Activated T-cell treated with anti-CD3 and anti-CD28 coated beads, Interleukin-2, amount 50 U/mL, for 72 hours (primary cell): ENCODE measurements around the gene PPT1. TPM values are rescaled to one million over a fixed set of nuclear protein-coding genes. Genes with fewer than 3 reads are reported as not detected.

Experiments used
- ATAC-seq, 2 donors: fragments of 150-1000 bp; cut with Tn5 transposase; replicated peaks in 1 of 2; 2 replicates each; pipeline ENCODE4 v1.10.0; 2021; ENCODE audit warnings: moderate library complexity in 2 of 2, mild to moderate bottlenecking in 1 of 2
- DNase-seq, 2 donors: peaks; one replicate each; pipeline ENCODE4 v3.0.0; 2021 to 2022; ENCODE audit warnings: mixed read lengths in 1 of 2
- H3K27ac Mint-ChIP-seq: one replicate; pipeline ENCODE4 v1.8.0; 2022; ENCODE audit warnings: mild to moderate bottlenecking, moderate library complexity, mixed read lengths
- H3K27me3 Mint-ChIP-seq: one replicate; pipeline ENCODE4 v1.8.0; 2022; ENCODE audit warnings: low read depth, mixed read lengths
- H3K36me3 Mint-ChIP-seq, 2 donors: one replicate each; pipeline ENCODE4 v1.8.0; 2022; ENCODE audit warnings: mixed read lengths in 2 of 2, mild to moderate bottlenecking in 1 of 2; ENCODE audit not compliant: insufficient read depth in 2 of 2
- H3K4me1 Mint-ChIP-seq: one replicate; pipeline ENCODE4 v1.8.0; 2022; ENCODE audit warnings: low read depth, mixed read lengths
- H3K4me3 Mint-ChIP-seq, 2 donors: one replicate each; pipeline ENCODE4 v1.8.0; 2022; ENCODE audit warnings: mild to moderate bottlenecking in 2 of 2, mixed read lengths in 2 of 2, moderate library complexity in 2 of 2
- H3K9me3 Mint-ChIP-seq, 2 donors: one replicate each; pipeline ENCODE4 v1.8.0; 2022; ENCODE audit warnings: mixed read lengths in 2 of 2
- total RNA-seq, 2 donors: library from RNA; stranded (reverse); gene quantifications; one replicate each; pipeline ENCODE4 v1.2.3, GENCODE V29; 2022

The PPT1 gene
- total RNA-seq, 2 donors from 2014 or later, result 52.6 to 53.2 TPM

DNA sequence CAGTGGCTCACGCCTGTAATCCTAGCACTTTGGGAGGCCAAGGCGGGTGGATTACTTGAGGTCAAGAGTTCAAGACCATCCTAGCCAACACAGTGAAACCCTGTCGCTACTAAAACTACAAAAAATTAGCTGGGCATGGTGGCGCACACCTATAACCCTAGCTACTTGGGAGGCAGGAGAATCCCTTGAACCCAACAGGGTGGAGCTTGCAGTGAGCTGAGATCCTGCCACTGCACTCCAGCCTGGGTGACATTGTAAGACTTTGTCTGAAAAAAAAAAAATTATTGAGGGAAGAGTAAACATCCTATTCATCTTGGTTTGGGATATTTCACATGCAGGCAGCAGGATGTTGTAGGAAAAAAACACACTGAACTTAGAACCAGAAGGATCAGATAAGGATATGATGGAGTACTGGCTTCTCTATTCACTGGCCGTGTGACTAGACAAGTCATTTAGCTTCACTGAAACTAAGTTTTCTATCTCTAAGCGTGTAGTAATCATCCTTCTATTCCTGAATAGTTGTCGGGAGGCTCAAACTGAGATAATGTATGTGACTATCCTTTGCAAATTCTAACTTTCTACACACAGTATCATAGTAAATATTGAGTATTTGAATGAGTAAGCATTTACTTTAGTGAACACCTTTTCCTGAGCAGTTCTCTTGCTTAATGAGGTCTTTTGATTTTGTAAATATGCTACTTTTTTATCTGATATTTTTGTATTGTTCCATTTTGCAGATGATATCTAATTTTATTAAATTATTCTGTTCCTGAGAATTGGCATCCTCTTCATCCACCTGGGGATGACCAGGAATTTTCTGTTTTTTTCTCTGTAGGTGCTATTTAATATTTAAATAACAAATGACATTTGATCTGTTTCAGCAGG lies 38.4 kb downstream of the PPT1 start:
- ATAC-seq (peak; percentile 47 to 60), DNase-seq (no peak)
- H3K9me3 Mint-ChIP-seq, result no peaks in the 10 kb centered on the region
- H3K27me3 Mint-ChIP-seq, result no peaks in the 10 kb centered on the region
- peaks cover 6 to 38% of the 10 kb centered on the region in 2 donors for H3K36me3 Mint-ChIP-seq
- peak overlapping the region; percentile 54 to 83 for H3K4me3 Mint-ChIP-seq
- H3K27ac Mint-ChIP-seq, result peak overlapping the region; percentile 96
- peaks cover 87% of the 10 kb centered on the region for H3K4me1 Mint-ChIP-seq

DNA sequence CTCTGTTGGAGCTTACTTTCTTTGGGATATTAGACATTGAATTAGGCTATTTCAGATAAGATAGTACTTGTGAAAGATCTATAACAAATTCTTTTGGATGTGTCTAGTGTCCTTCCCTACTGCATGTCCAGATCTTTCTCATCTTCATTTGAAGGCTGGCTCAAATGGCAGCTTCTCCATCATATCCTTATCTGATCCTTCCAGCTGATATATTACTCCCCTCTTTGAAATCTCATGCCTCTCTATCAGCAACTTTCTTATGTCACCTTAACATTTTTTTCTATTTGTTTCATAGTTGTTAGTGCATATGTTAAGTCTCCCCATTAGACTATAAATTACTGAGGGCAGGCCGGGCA lies 39.0 kb downstream of the PPT1 start:
- H3K27ac Mint-ChIP-seq, result peak overlapping the region; percentile 96
- peaks cover 85% of the 10 kb centered on the region for H3K4me1 Mint-ChIP-seq
- H3K4me3 Mint-ChIP-seq, result peak overlapping the region; percentile 34 to 83
- DNase-seq (no peak), ATAC-seq (no peak)
- H3K9me3 Mint-ChIP-seq, result no peaks in the 10 kb centered on the region
- H3K36me3 Mint-ChIP-seq, result peaks cover 4 to 35% of the 10 kb centered on the region in 2 donors
- no peaks in the 10 kb centered on the region for H3K27me3 Mint-ChIP-seq

DNA sequence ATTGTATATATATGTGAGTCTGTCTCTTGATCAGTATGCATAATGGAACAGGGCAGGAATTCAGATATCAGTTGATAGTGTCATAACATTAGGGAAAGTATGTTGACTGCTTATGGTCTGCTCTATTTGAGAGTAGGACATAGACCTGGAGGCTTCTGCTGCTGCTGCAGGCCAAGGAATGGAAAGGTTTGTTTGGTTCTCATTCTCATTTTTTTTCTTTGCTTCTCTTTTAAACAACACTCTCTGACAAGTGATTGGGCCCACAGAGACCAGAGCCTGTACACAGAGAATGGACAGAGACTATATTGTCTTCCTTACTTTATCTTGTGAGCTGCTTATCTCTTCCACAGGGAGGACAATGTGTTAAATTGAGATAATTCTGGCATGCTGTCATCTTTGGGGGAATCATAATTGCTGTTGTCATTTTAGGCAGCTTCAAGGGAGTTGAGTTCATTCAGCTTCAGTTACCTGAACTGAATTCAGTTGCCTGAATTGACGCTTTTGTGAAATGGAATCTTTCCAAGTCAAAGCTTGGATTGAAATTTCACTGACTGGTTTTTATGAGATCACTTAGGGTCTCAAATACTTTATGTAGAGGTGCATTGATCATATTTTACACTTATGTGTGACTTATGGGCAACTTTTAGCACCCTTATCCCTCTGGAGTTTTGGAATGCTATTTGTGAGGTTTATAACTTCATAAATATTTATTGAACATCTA lies 39.6 kb downstream of the PPT1 start:
- DNase-seq (no peak), ATAC-seq (no peak)
- Mint-ChIP-seq H3K27ac (peak overlapping the region; percentile 96), H3K36me3 (peaks cover 4 to 35% of the 10 kb centered on the region in 2 donors), H3K4me3 (peak overlapping the region in 1 of 2 donors; percentile 19), H3K4me1 (peaks cover 90% of the 10 kb centered on the region), H3K9me3 (no peaks in the 10 kb centered on the region), H3K27me3 (no peaks in the 10 kb centered on the region)

DNA sequence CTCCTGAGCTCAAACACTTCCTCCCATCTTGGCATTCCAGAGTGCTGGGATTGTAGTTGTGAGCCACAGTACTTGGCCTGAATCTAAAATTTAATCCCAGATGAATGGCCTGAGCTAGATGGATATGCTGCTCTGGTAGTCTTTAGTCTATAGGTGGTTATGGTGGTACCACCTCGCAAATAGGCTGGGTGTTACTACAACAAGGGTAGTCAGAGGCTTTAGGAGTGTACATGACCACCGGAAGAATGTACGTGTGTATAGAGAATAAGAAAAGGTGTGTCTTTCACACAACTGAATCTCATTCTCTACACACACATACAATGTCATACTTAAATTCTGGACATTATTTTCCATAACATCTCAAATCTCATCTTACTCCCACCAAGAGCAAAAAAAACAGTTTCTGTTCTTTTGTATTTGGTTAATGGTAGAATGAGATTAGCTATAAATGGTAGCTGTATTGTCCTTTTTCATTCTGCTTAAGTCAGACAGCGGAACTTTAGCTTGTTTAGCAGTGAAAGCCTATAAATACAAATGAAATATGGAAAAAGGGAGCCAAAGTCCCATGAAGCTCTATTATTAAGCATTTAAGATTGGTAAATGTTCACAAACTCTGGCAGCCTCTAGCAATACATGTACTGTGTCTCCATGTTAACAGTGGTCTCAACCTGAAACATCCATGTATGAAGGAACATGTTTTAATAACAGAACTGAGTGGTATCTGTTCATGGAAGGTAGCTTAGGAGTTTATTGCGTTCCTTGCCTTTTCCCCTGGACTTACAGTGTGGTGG lies 40.3 kb downstream of the PPT1 start:
- peak overlapping the region in 1 of 2 donors; percentile 1 for H3K4me3 Mint-ChIP-seq
- no peaks in the 10 kb centered on the region for H3K27me3 Mint-ChIP-seq
- peaks cover 92% of the 10 kb centered on the region for H3K4me1 Mint-ChIP-seq
- no peaks in the 10 kb centered on the region for H3K9me3 Mint-ChIP-seq
- H3K36me3 Mint-ChIP-seq, result peaks cover 4 to 32% of the 10 kb centered on the region in 2 donors
- peak overlapping the region; percentile 96 for H3K27ac Mint-ChIP-seq
- no peak for ATAC-seq
- DNase-seq, result no peak

DNA sequence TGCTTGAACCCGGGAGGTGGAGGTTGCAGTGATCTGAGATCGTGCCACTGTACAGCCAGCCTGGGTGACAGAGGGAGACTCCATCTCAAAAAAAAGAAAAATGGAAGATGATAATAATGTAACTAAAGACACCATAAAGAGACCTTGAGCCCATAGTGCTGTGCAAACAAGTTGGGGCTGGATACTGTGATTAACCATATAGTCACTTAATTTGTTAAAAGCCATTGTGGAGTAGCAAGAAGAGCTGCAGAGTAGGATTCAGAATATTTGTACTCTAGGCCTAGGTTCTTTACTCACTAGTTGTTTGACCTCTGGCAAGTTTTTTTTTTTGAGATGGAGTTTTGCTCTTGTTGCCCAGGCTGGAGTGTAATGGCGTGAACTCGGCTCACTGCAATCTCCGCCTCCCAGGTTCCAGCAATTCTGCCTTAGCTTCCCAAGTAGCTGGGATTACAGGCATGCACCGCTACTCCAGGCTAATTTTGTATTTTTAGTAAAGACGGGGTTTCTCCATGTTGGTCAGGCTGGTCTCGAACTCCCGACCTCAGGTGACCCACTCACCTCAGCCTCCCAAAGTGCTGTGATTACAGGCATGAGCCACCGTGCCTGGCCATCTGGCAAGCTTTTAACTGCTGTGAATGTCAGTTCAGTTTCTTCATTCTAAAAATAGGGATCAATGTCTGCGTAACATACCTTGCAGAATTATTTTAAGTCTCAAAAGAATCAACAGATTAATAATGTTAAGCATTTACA lies 43.7 kb downstream of the PPT1 start:
- Mint-ChIP-seq H3K27me3 (no peaks in the 10 kb centered on the region), H3K36me3 (peaks cover 4 to 20% of the 10 kb centered on the region in 2 donors), H3K4me3 (no peak overlapping the region), H3K4me1 (peaks cover 88% of the 10 kb centered on the region), H3K9me3 (no peaks in the 10 kb centered on the region), H3K27ac (peak overlapping the region; percentile 61)
- ATAC-seq (no peak), DNase-seq (no peak)

DNA sequence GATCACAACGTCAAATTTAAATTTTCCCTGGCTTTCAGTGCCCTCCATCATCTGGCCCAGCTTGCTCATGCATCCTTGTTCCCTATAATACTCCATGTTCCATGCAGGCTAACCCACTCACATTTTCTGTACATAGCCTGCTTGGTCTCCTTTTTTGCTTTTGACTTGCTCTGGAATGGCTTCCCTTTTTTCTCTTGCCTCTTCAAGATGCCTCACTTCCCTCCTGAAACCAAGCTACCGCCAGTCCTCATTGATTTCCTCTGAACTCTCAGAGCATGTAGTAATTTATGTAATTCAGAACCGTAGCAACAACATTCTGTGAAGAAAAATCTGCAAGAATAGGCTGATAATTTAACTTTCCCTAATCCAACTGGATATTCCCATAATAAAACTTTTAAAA lies 46.2 kb downstream of the PPT1 start:
- H3K4me1 Mint-ChIP-seq, result peaks cover 90% of the 10 kb centered on the region
- ATAC-seq (no peak), DNase-seq (no peak)
- peaks cover 4 to 18% of the 10 kb centered on the region in 2 donors for H3K36me3 Mint-ChIP-seq
- peak overlapping the region; percentile 16 to 75 for H3K4me3 Mint-ChIP-seq
- H3K27ac Mint-ChIP-seq, result peak overlapping the region; percentile 95
- no peaks in the 10 kb centered on the region for H3K27me3 Mint-ChIP-seq
- no peaks in the 10 kb centered on the region for H3K9me3 Mint-ChIP-seq

DNA sequence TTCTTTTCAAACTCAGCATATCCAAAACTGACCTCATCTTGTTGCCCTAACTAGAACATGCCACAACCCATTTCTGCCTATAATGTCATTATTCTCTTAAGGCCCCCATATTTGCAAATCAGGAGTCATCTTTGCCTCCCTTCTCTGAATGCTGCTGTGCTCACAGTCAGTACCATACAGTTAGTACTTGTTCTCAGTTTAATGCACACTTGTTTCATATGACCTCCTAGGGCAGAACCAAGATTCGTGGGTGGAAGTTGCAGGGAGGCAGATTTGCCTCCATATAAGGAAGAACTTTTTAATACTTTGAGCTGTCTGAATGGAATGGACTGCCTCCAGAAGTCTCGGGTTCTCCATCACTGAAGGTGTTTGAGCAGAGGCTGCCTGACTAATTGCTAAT lies 47.3 kb downstream of the PPT1 start:
- Mint-ChIP-seq H3K27ac (peak overlapping the region; percentile 71), H3K36me3 (peaks cover 4 to 24% of the 10 kb centered on the region in 2 donors), H3K27me3 (no peaks in the 10 kb centered on the region), H3K9me3 (no peaks in the 10 kb centered on the region), H3K4me1 (peaks cover 91% of the 10 kb centered on the region), H3K4me3 (peak overlapping the region; percentile 33 to 63)
- ATAC-seq, result peak; percentile 54 to 55
- peak in 1 of 2 donors; percentile 6 for DNase-seq

DNA sequence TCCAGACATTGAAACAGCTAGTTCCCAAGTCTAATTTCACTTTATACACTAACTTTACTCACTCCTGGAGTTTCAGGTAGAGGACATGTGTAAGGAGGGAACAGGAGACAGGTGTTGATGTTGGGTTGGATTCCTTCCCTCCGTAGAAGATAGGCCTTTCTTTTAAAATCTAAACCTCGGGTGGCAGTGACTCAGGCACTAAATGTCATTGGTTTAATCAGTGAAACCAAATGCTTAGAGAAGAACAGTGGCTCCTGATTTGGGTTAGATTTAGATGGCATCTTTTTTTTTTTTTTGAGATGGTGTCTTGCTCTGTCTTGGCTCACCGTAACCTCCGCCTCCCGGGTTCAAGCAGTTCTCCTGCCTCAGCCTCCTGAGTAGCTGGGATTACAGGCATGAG lies 49.3 kb downstream of the PPT1 start:
- H3K9me3 Mint-ChIP-seq, result no peaks in the 10 kb centered on the region
- ATAC-seq (peak; percentile 61 to 70), DNase-seq (no peak)

DNA sequence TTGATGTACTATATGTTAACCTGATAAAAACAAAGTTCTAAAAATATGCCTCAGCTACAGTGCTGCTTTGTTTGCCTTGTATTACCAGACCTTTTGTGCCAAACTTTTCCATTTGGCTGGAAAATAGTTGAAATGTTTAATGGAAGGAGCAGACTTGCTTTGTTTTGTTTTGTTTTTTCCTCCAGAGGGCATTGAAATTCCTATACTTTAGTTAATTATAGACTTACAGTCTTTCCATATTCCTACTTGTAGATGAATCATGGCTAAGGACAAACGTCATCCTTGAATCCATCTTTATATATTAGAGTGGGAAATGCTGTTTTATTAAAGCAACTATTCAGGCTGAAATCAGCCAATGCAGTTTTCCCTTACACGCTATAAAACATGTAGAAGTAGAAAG lies 49.8 kb downstream of the PPT1 start:
- Mint-ChIP-seq H3K36me3 (peaks cover 11 to 36% of the 10 kb centered on the region in 2 donors), H3K9me3 (no peaks in the 10 kb centered on the region), H3K27me3 (no peaks in the 10 kb centered on the region), H3K27ac (peak overlapping the region; percentile 97), H3K4me1 (peaks cover 95% of the 10 kb centered on the region), H3K4me3 (peak overlapping the region; percentile 77 to 94)
- no peak for ATAC-seq
- DNase-seq, result no peak

More for the DNA sequence above, 49.3 kb downstream of the PPT1 start:
- no peaks in the 10 kb centered on the region for H3K27me3 Mint-ChIP-seq
- H3K36me3 Mint-ChIP-seq, result peaks cover 6 to 32% of the 10 kb centered on the region in 2 donors
- H3K27ac Mint-ChIP-seq, result peak overlapping the region; percentile 97
- peaks cover 94% of the 10 kb centered on the region for H3K4me1 Mint-ChIP-seq
- peak overlapping the region; percentile 77 to 94 for H3K4me3 Mint-ChIP-seq

DNA sequence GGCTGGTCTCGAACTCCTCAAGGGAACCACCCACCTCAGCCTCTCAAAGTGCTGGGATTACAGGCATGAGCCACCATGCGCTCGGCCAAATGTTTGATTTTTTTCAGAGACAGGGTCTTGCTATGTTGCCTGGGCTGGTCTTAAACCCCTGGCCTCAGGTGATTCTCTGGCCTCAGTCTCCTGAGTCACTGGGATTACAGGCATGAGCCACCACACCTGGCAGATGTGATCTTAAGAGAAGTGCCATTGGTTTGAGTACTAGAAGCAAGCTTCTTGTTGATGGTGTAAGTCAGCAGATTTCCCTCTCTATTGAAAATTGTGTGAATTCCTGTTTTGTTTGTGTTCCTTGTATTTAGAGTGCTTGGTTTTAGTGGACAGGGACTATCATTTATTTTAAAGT lies 51.3 kb downstream of the PPT1 start:
- Mint-ChIP-seq H3K27ac (peak overlapping the region; percentile 93), H3K27me3 (no peaks in the 10 kb centered on the region), H3K36me3 (peaks cover 15 to 36% of the 10 kb centered on the region in 2 donors), H3K9me3 (no peaks in the 10 kb centered on the region), H3K4me3 (peak overlapping the region; percentile 84 to 97), H3K4me1 (peaks cover 93% of the 10 kb centered on the region)
- no peak for DNase-seq
- ATAC-seq, result no peak

DNA sequence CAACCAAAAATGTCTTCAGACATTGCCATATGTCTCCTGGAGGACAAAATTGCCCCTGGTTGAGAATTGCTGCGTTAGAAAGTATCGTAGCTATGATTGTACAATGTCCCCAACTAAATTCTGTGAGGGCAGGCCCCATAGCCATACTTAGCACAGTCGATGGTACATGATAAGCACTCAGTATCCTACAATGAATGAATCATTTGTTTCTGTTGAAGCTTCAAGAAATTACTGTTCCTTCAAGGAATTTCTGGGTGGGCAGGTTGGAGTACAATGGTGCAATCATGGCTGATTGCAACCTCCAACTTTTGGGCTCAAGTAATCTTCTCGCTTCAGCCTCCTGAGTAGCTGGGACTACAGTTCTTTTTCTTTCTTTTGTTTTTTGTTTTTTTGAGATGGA lies 51.9 kb downstream of the PPT1 start:
- Mint-ChIP-seq H3K4me1 (peaks cover 87% of the 10 kb centered on the region), H3K9me3 (no peaks in the 10 kb centered on the region), H3K4me3 (peak overlapping the region; percentile 84 to 97), H3K36me3 (peaks cover 16 to 39% of the 10 kb centered on the region in 2 donors), H3K27ac (peak overlapping the region; percentile 93), H3K27me3 (no peaks in the 10 kb centered on the region)
- DNase-seq, result no peak
- ATAC-seq, result no peak

DNA sequence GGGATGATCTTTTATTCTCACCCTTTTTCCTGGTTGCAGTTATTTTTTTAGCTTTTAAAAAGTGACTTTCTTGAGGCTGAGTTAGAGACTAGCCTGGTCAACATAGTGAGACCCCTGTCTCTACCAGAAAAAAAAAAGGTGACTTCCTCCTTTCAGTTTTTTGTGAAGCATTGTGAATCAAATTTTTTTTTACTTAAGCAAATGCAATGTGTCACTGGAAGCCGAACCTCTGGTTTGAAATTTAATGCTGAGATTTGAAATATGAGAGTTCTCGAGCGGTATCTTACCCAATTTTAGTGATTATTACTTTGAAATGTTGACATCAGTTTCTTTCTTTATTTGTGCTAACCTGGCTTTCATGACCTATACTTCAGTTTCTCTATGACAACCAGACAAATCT lies 52.9 kb downstream of the PPT1 start:
- peak overlapping the region; percentile 85 to 97 for H3K4me3 Mint-ChIP-seq

More for the DNA sequence above, 52.9 kb downstream of the PPT1 start:
- Mint-ChIP-seq H3K27ac (peak overlapping the region; percentile 91), H3K4me1 (peaks cover 82% of the 10 kb centered on the region), H3K9me3 (no peaks in the 10 kb centered on the region), H3K36me3 (peaks cover 16 to 42% of the 10 kb centered on the region in 2 donors), H3K27me3 (no peaks in the 10 kb centered on the region)
- ATAC-seq (no peak), DNase-seq (no peak)
